KBM-7 (cell line): ENCODE data around the gene SMIM24.
"Not testable (repeated sequence)": the region's sequence is repeated elsewhere in the genome, so short reads cannot be mapped to it uniquely, and the experiment has no call there.

Experiments used
- DNase-seq: peaks from one replicate; pipeline ENCODE4 v3.0.0-alpha.2; 2015
- in situ Hi-C: fragments of 300-500 bp; cut with MboI; formaldehyde crosslinking; loops from 2 replicates; pipeline ENCODE4 v1.14.3; 2020; ENCODE audit warnings: low sequenced_read_pairs, low pct_unique_long_range_greater_than_20kb, mixed read lengths

SMIM24 gene

GRCh38 chr19:3459965-3460582 lies 20.3 kb downstream of the SMIM24 start:
- in situ Hi-C loops, result no loop called here
- no peak for DNase-seq

GRCh38 chr19:3459089-3459881 lies 21.0 kb downstream of the SMIM24 start:
- in situ Hi-C loops, result no loop called here
- no peak for DNase-seq

- in situ Hi-C loops, result no loop called here
- DNase-seq, result no peak
These were observed 21.9 kb downstream of the SMIM24 start for GRCh38 chr19:3458229-3459088.

GRCh38 chr19:3457528-3458228 lies 22.6 kb downstream of the SMIM24 start:
- DNase-seq, result no peak

GRCh38 chr19:3456925-3457527 lies 23.3 kb downstream of the SMIM24 start:
- no peak for DNase-seq
- in situ Hi-C loops, result no loop called here

More at GRCh38 chr19:3457528-3458228, 22.6 kb downstream of the SMIM24 start:
- in situ Hi-C loops, result no loop called here

GRCh38 chr19:3455960-3456601 lies 24.2 kb downstream of the SMIM24 start:
- no peak for DNase-seq
- in situ Hi-C loops, result no loop called here

- in situ Hi-C loops, result no loop called here
- DNase-seq, result no peak
These were observed 24.9 kb downstream of the SMIM24 start for GRCh38 chr19:3455393-3455955.

GRCh38 chr19:3454656-3455392 lies 25.5 kb downstream of the SMIM24 start:
- DNase-seq, result no peak
- in situ Hi-C loops, result no loop called here

GRCh38 chr19:3453840-3454239 lies 26.5 kb downstream of the SMIM24 start:
- in situ Hi-C loops, result no loop called here
- DNase-seq, result no peak

GRCh38 chr19:3452942-3453214 lies 27.4 kb downstream of the SMIM24 start:
- not testable (repeated sequence) for DNase-seq

GRCh38 chr19:3452171-3452941 lies 28.0 kb downstream of the SMIM24 start:
- no peak for DNase-seq
- in situ Hi-C loops, result no loop called here

More at GRCh38 chr19:3452942-3453214, 27.4 kb downstream of the SMIM24 start:
- in situ Hi-C loops, result not testable (repeated sequence)

- no peak for DNase-seq
- in situ Hi-C loops, result no loop called here
These were observed 28.9 kb downstream of the SMIM24 start for GRCh38 chr19:3451451-3451866.

- peak; percentile 80 for DNase-seq
- in situ Hi-C loops, result no loop called here
These were observed 29.4 kb downstream of the SMIM24 start for GRCh38 chr19:3450796-3451411.

- in situ Hi-C loops, result no loop called here
- no peak for DNase-seq
These were observed 31.6 kb downstream of the SMIM24 start for GRCh38 chr19:3448616-3449334.

- in situ Hi-C loops, DNase-seq: not testable (repeated sequence)
These were observed 33.7 kb downstream of the SMIM24 start for GRCh38 chr19:3446657-3447056.

GRCh38 chr19:3444695-3445234 lies 35.6 kb downstream of the SMIM24 start:
- in situ Hi-C loops, result no loop called here
- DNase-seq, result no peak
